IMR-90 (cell line): ENCODE data around the gene S1PR4.

ENCODE experiments used
- CHD1 ChIP-seq: IDR thresholded peaks from 2 replicates; pipeline ENCODE4 v1.6.1; 2012; ENCODE audit warnings: low read depth, low read length, improper control_type of control experiment
- CTCF ChIP-seq: conservative IDR thresholded peaks from 2 replicates; pipeline ENCODE4 v1.5.1; 2012; ENCODE audit warnings: mild to moderate bottlenecking, low read depth, low read length, improper control_type of control experiment
- RFX5 ChIP-seq: IDR thresholded peaks from 2 replicates; pipeline ENCODE4 v1.8.0; 2012; ENCODE audit warnings: low read depth, mild to moderate bottlenecking, low read length, moderate library complexity

GRCh38 chr19:3178377-3178972 is at the start of gene S1PR4:
- TF ChIP-seq RFX5 (no peak), CTCF (no peak), CHD1 (no peak)
